HUDEP-2 (cell line): ENCODE results near the gene SPACA9.

Experiments
- DNase-seq, 76 experiments: peaks; one replicate each; lab custom pipeline; 2025; ENCODE audit not compliant: unreplicated experiment in 76 of 76; lab: John Stamatoyannopoulos, UW

Gene SPACA9

GRCh38 chr9:132935026-132935425 is 56.3 kb downstream of the SPACA9 start:
- no peak for DNase-seq

GRCh38 chr9:132937463-132937901 is 58.8 kb downstream of the SPACA9 start:
- no peak for DNase-seq

GRCh38 chr9:132939169-132939568 is 60.5 kb downstream of the SPACA9 start:
- no peak for DNase-seq
